Measurements from ENCODE around the gene TCF15. TPM values are rescaled to one million over a fixed set of nuclear protein-coding genes. Genes with fewer than 3 reads are reported as not detected.
A peak's percentile ranks its signal among the peaks of the same experiment; 100 is the strongest.

The TCF15 gene
- total and polyA plus RNA-seq, 2 of the 13 experiments (the other 11 are each of a cell fraction or from before 2014, with no cell fraction given): not detected

GRCh38 chr20:645318-646106, 35.4 kb upstream of the TCF15 start (continued):
- peak; percentile 77 for TF ChIP-seq ARID5B (CRISPR knock-in tag; IDR thresholded peaks at IDR 0.05)
- TF ChIP-seq ZNF816 (CRISPR knock-in tag; IDR thresholded peaks at IDR 0.05; ENCODE audit: borderline replicate concordance): peak; percentile 85; the same call in 1 of the 2 replicates
- TF ChIP-seq THAP8 (CRISPR knock-in tag; IDR thresholded peaks at IDR 0.05; ENCODE audit: borderline replicate concordance): peak; percentile 92; the same call in 1 of the 2 replicates
- peak; percentile 86 for TF ChIP-seq ESRRA (CRISPR knock-in tag; IDR thresholded peaks at IDR 0.05; ENCODE audit: low read depth)
- TF ChIP-seq ZNF414 (CRISPR knock-in tag; IDR thresholded peaks at IDR 0.05): peak; percentile 86
- TF ChIP-seq ZNF121 (CRISPR knock-in tag; IDR thresholded peaks at IDR 0.05): peak; percentile 22; the same call in 1 of the 2 replicates
- TF ChIP-seq, protein P1, sequence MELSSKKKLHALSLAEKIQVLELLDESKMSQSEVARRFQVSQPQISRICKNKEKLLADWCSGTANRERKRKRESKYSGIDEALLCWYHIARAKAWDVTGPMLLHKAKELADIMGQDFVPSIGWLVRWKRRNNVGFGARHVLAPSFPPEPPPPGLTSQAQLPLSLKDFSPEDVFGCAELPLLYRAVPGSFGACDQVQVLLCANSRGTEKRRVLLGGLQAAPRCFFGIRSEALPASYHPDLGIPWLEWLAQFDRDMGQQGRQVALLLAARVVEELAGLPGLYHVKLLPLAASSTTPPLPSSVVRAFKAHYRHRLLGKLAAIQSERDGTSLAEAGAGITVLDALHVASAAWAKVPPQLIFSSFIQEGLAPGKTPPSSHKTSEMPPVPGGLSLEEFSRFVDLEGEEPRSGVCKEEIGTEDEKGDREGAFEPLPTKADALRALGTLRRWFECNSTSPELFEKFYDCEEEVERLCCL (CRISPR knock-in tag; IDR thresholded peaks at IDR 0.05; ENCODE audit: borderline replicate concordance): no peak
- TF ChIP-seq DRAP1 (CRISPR knock-in tag; IDR thresholded peaks at IDR 0.05): 0 out of 2 replicates have a peak, but pooled peaks have one; percentile 42
- peak; percentile 80; the same call in 1 of the 2 replicates for TF ChIP-seq MTERF4 (CRISPR knock-in tag; IDR thresholded peaks at IDR 0.05)
- TF ChIP-seq ZNF260 (CRISPR knock-in tag; IDR thresholded peaks at IDR 0.05; ENCODE audit: borderline replicate concordance, low read depth): no peak
- no peak for TF ChIP-seq ZNF24 (IDR thresholded peaks at IDR 0.05)
- TF ChIP-seq REL (CRISPR knock-in tag; conservative IDR thresholded peaks at IDR 0.05): no peak
- no peak for TF ChIP-seq ZNF326 (CRISPR knock-in tag; IDR thresholded peaks at IDR 0.05; ENCODE audit: borderline replicate concordance)
- TF ChIP-seq ZKSCAN8 (CRISPR knock-in tag; IDR thresholded peaks at IDR 0.05; ENCODE audit: borderline replicate concordance): peak; percentile 79; the same call in 1 of the 2 replicates
- no peak for TF ChIP-seq PHB2 (IDR thresholded peaks at IDR 0.05; ENCODE audit: partially characterized antibody)
- TF ChIP-seq IKZF4 (CRISPR knock-in tag; IDR thresholded peaks at IDR 0.05; ENCODE audit: borderline replicate concordance, low read depth, not compliant biosample characterization): peak; percentile 46
- TF ChIP-seq PHF8 (CRISPR knock-in tag; IDR thresholded peaks at IDR 0.05): peak; percentile 51; the same call in 1 of the 2 replicates
- TF ChIP-seq SMYD3 (CRISPR knock-in tag; IDR thresholded peaks at IDR 0.05): peak; percentile 69; the same call in 1 of the 2 replicates

All from HepG2 (cell line).